KOPT-K1 (cell line): Measurements from ENCODE around the gene RGL2.
"Not testable (repeated sequence)": the region's sequence is repeated elsewhere in the genome, so short reads cannot be mapped to it uniquely, and the experiment has no call there.

Experiments
- H3K27ac ChIP-seq: fragments of 200-600 bp; sonication (generic); 2 replicates; pipeline ENCODE4 v1.5.1; 2016; ENCODE audit warnings: antibody characterized with exemption, mild to moderate bottlenecking, low read depth, low read length; ENCODE audit not compliant: poor library complexity, severe bottlenecking
- H3K36me3 ChIP-seq: fragments of 200-600 bp; sonication (generic); 2 replicates; pipeline ENCODE4 v1.5.1; 2017; ENCODE audit warnings: antibody characterized with exemption, mild to moderate bottlenecking, low read length, moderate library complexity; ENCODE audit not compliant: insufficient read depth
- H3K9me3 ChIP-seq: fragments of 200-600 bp; sonication (generic); 2 replicates; pipeline ENCODE4 v1.5.1; 2017; ENCODE audit warnings: antibody characterized with exemption, low read length, mild to moderate bottlenecking; ENCODE audit not compliant: insufficient read depth, poor library complexity, severe bottlenecking

Gene RGL2

GRCh38 chr6:33288921-33289783 is 9.6 kb downstream of the RGL2 start, which contains the start of the genes PFDN6 and WDR46:
Gene PFDN6, plus strand, starts transcription at chr6:33289601. Its CDS starts 256 bp downstream, at chr6:33289857.
Gene WDR46, minus strand, starts transcription at chr6:33289239. Its CDS starts 69 bp downstream, at chr6:33289170.
- H3K27ac ChIP-seq: peak within 1 kb of the TSS; percentile 68
- peaks cover 72% of the 10 kb centered on the region for H3K36me3 ChIP-seq
- no peaks in the 10 kb centered on the region for H3K9me3 ChIP-seq

GRCh38 chr6:33288141-33288920 is 10.4 kb downstream of the RGL2 start:
- peaks cover 72% of the 10 kb centered on the region for H3K36me3 ChIP-seq
- no peaks in the 10 kb centered on the region for H3K9me3 ChIP-seq
- peak overlapping the region; percentile 68 for H3K27ac ChIP-seq

- Histone ChIP-seq H3K27ac (no peak overlapping the region), H3K9me3 (no peaks in the 10 kb centered on the region), H3K36me3 (peaks cover 72% of the 10 kb centered on the region)
Measured at GRCh38 chr6:33286946-33287914, 11.5 kb downstream of the RGL2 start.

GRCh38 chr6:33285214-33285613 is 13.5 kb downstream of the RGL2 start:
- not testable (repeated sequence) for H3K27ac ChIP-seq, H3K9me3 ChIP-seq
- peaks cover 76% of the 10 kb centered on the region for H3K36me3 ChIP-seq

- Histone ChIP-seq H3K9me3 (no peaks in the 10 kb centered on the region), H3K36me3 (peaks cover 90% of the 10 kb centered on the region), H3K27ac (no peak overlapping the region)
Measured at GRCh38 chr6:33280539-33280938, 18.2 kb downstream of the RGL2 start.

- peaks cover 90% of the 10 kb centered on the region for H3K36me3 ChIP-seq
- H3K9me3 ChIP-seq: no peaks in the 10 kb centered on the region
- no peak overlapping the region for H3K27ac ChIP-seq
Measured at GRCh38 chr6:33279971-33280511, 18.7 kb downstream of the RGL2 start.

- Histone ChIP-seq H3K36me3 (peaks cover 90% of the 10 kb centered on the region), H3K27ac (no peak overlapping the region), H3K9me3 (no peaks in the 10 kb centered on the region)
Measured at GRCh38 chr6:33279257-33279695, 19.5 kb downstream of the RGL2 start.

GRCh38 chr6:33278810-33279209 is 19.9 kb downstream of the RGL2 start:
- H3K36me3 ChIP-seq: peaks cover 90% of the 10 kb centered on the region
- H3K27ac ChIP-seq: no peak overlapping the region
- H3K9me3 ChIP-seq: no peaks in the 10 kb centered on the region

- Histone ChIP-seq H3K36me3 (peaks cover 90% of the 10 kb centered on the region), H3K9me3 (no peaks in the 10 kb centered on the region), H3K27ac (no peak overlapping the region)
Measured at GRCh38 chr6:33278392-33278741, 20.4 kb downstream of the RGL2 start.

GRCh38 chr6:33277663-33278391 is 20.9 kb downstream of the RGL2 start:
- Histone ChIP-seq H3K36me3 (peaks cover 90% of the 10 kb centered on the region), H3K9me3 (no peaks in the 10 kb centered on the region), H3K27ac (peak overlapping the region; percentile 74)

GRCh38 chr6:33276864-33277662 is 21.7 kb downstream of the RGL2 start, which contains the start of gene B3GALT4:
Gene B3GALT4, plus strand, starts transcription at chr6:33277123. Its CDS starts 297 bp downstream, at chr6:33277420.
- H3K36me3 ChIP-seq: peaks cover 88% of the 10 kb centered on the region
- no peaks in the 10 kb centered on the region for H3K9me3 ChIP-seq
- H3K27ac ChIP-seq: peak within 1 kb of the TSS; percentile 74

- peaks cover 82% of the 10 kb centered on the region for H3K36me3 ChIP-seq
- H3K27ac ChIP-seq: peak overlapping the region; percentile 74
- H3K9me3 ChIP-seq: no peaks in the 10 kb centered on the region
Measured at GRCh38 chr6:33276581-33276863, 22.2 kb downstream of the RGL2 start.

GRCh38 chr6:33275795-33276580 is 22.8 kb downstream of the RGL2 start:
- peak overlapping the region; percentile 74 for H3K27ac ChIP-seq
- H3K36me3 ChIP-seq: peaks cover 77% of the 10 kb centered on the region
- H3K9me3 ChIP-seq: not testable (repeated sequence)
